HepG2 (cell line): ENCODE data around the gene TRUB1.

Source experiments
- CEBPB ChIP-seq: IDR thresholded peaks from 2 replicates; pipeline ENCODE4 v1.6.1; 2011; ENCODE audit warnings: low read depth, low read length, improper control_type of control experiment, borderline replicate concordance
- FOSL2 ChIP-seq: sonication (generic); formaldehyde crosslinking; IDR thresholded peaks from 2 replicates; pipeline ENCODE4 v1.4.0; 2020; ENCODE audit warnings: missing genetic modification reagents
- HMGXB4 ChIP-seq, 2 experiments: sonication (generic) in 1 of 2; formaldehyde crosslinking in 1 of 2; IDR thresholded peaks; 2 replicates each; pipeline versions ENCODE4 v1.4.0 to v1.6.1; 2018 to 2020; ENCODE audit warnings: missing genetic modification reagents in 2 of 2, borderline replicate concordance in 1 of 2, low read depth in 1 of 2, mild to moderate bottlenecking in 1 of 2, missing biosample characterization in 1 of 2
- JUND ChIP-seq: sonication (generic); formaldehyde crosslinking; IDR thresholded peaks from 2 replicates; pipeline ENCODE4 v1.8.0; 2022; ENCODE audit warnings: mild to moderate bottlenecking, missing genetic modification reagents
- TF ChIP-seq, protein P1 (sequence below): sonication (generic); formaldehyde crosslinking; conservative IDR thresholded peaks from 2 replicates; pipeline ENCODE4 v1.5.0; 2020; ENCODE audit warnings: missing genetic modification reagents

GRCh38 chr10:114970515-114970914 lies 32.5 kb downstream of the TRUB1 start:
- TF ChIP-seq JUND (CRISPR knock-in tag) (no peak), CEBPB (no peak), FOSL2 (no peak), HMGXB4 (CRISPR knock-in tag; IDR thresholded peaks at IDR 0.05; ENCODE audit: borderline replicate concordance in 1 of 2, low read depth in 1 of 2) (no peak)
- TF ChIP-seq, protein P1, sequence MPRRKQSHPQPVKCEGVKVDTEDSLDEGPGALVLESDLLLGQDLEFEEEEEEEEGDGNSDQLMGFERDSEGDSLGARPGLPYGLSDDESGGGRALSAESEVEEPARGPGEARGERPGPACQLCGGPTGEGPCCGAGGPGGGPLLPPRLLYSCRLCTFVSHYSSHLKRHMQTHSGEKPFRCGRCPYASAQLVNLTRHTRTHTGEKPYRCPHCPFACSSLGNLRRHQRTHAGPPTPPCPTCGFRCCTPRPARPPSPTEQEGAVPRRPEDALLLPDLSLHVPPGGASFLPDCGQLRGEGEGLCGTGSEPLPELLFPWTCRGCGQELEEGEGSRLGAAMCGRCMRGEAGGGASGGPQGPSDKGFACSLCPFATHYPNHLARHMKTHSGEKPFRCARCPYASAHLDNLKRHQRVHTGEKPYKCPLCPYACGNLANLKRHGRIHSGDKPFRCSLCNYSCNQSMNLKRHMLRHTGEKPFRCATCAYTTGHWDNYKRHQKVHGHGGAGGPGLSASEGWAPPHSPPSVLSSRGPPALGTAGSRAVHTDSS (CRISPR knock-in tag), result no peak
